ENCODE data around the gene NDFIP2. TPM values are rescaled to one million over a fixed set of nuclear protein-coding genes. Genes with fewer than 3 reads are reported as not detected.
"Not testable (repeated sequence)": the region's sequence is repeated elsewhere in the genome, so short reads cannot be mapped to it uniquely, and the experiment has no call there.

The NDFIP2 gene
- total RNA-seq, 1 donor from 2014 or later = 22.7 TPM

DNA sequence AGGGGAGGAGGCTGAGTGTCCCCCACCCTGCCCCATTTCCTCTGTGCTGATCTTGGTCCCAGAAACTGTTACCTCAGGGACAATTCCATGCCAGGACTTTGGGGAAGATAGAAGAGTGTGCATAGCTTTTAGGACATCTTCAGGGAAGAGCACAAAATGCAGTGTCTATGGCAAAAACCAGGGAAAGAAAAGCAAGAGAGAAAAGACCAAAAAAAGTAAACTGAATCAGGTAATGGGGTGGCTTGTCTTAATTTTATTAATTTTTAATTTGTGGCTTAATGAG lies 109.4 kb downstream of the NDFIP2 start:
- no peak for DNase-seq (ENCODE audit: low read depth, low spot score)
- no peak overlapping the region for H3K27ac Mint-ChIP-seq (ENCODE audit: unreplicated experiment)

DNA sequence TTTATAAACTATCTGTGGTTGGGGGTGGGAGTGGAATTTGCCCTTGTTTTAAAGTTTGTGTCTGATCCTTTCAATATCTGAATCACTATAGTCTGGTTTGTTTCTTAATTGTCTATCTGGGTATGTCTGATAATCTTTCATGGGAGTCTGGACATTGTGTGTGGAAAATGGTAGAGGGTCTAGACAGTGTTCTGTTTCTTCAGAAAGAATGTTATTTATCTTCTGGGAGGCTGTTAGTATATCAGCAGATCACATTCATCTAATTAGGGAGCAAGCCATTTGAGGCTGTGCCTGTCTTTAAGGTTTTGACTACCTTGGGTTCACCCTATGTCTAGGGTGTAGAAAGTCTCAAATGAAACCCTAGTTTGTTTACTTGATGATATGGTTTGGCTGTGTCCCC lies 110.5 kb downstream of the NDFIP2 start:
- H3K36me3 Mint-ChIP-seq (ENCODE audit: low read depth) = peaks cover 11% of the 10 kb centered on the region

More for the DNA sequence above, 109.4 kb downstream of the NDFIP2 start:
- no peak overlapping the region for H3K4me3 Mint-ChIP-seq
- peaks cover 11% of the 10 kb centered on the region for H3K36me3 Mint-ChIP-seq (ENCODE audit: low read depth)
- peaks cover 16% of the 10 kb centered on the region for H3K9me3 Mint-ChIP-seq
- no peaks in the 10 kb centered on the region for H3K27me3 Mint-ChIP-seq (ENCODE audit: low read depth)
- TF ChIP-seq, protein P1, sequence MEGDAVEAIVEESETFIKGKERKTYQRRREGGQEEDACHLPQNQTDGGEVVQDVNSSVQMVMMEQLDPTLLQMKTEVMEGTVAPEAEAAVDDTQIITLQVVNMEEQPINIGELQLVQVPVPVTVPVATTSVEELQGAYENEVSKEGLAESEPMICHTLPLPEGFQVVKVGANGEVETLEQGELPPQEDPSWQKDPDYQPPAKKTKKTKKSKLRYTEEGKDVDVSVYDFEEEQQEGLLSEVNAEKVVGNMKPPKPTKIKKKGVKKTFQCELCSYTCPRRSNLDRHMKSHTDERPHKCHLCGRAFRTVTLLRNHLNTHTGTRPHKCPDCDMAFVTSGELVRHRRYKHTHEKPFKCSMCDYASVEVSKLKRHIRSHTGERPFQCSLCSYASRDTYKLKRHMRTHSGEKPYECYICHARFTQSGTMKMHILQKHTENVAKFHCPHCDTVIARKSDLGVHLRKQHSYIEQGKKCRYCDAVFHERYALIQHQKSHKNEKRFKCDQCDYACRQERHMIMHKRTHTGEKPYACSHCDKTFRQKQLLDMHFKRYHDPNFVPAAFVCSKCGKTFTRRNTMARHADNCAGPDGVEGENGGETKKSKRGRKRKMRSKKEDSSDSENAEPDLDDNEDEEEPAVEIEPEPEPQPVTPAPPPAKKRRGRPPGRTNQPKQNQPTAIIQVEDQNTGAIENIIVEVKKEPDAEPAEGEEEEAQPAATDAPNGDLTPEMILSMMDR (conservative IDR thresholded peaks at IDR 0.05) = no peak
- peaks cover 9% of the 10 kb centered on the region for H3K4me1 Mint-ChIP-seq

DNA sequence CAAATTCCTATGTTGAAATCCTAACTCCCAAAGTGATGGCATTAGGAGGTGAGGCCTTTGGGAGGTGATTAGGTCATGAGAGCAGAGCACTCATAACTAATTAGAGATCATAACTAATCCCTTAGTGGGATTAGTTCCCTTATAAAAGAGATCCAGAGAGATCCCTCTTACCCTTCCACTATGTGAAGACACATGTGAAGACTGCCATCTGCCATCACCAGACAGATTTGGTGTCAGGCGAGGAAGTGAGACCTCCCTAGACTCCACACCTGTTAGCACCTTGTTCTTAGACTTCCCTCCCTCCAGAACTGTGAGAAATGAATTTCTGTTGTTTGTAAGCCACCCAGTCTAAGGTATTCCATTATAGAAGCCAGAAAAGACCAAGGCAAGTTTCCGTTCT lies 112.2 kb downstream of the NDFIP2 start:
- Mint-ChIP-seq H3K4me3 (no peak overlapping the region), H3K4me1 (peaks cover 16% of the 10 kb centered on the region), H3K9me3 (peaks cover 12% of the 10 kb centered on the region), H3K27ac (ENCODE audit: unreplicated experiment) (no peak overlapping the region), H3K27me3 (ENCODE audit: low read depth) (no peaks in the 10 kb centered on the region), H3K36me3 (ENCODE audit: low read depth) (peaks cover 9% of the 10 kb centered on the region)
- TF ChIP-seq, protein P1 (conservative IDR thresholded peaks at IDR 0.05) = no peak
- no peak for DNase-seq (ENCODE audit: low read depth, low spot score)

More for the DNA sequence above, 110.5 kb downstream of the NDFIP2 start:
- no peak overlapping the region for H3K4me3 Mint-ChIP-seq
- TF ChIP-seq, protein P1 (conservative IDR thresholded peaks at IDR 0.05) = no peak
- peaks cover 13% of the 10 kb centered on the region for H3K9me3 Mint-ChIP-seq
- no peak overlapping the region for H3K27ac Mint-ChIP-seq (ENCODE audit: unreplicated experiment)
- H3K27me3 Mint-ChIP-seq (ENCODE audit: low read depth) = no peaks in the 10 kb centered on the region
- peaks cover 16% of the 10 kb centered on the region for H3K4me1 Mint-ChIP-seq
- DNase-seq (ENCODE audit: low read depth, low spot score) = no peak

DNA sequence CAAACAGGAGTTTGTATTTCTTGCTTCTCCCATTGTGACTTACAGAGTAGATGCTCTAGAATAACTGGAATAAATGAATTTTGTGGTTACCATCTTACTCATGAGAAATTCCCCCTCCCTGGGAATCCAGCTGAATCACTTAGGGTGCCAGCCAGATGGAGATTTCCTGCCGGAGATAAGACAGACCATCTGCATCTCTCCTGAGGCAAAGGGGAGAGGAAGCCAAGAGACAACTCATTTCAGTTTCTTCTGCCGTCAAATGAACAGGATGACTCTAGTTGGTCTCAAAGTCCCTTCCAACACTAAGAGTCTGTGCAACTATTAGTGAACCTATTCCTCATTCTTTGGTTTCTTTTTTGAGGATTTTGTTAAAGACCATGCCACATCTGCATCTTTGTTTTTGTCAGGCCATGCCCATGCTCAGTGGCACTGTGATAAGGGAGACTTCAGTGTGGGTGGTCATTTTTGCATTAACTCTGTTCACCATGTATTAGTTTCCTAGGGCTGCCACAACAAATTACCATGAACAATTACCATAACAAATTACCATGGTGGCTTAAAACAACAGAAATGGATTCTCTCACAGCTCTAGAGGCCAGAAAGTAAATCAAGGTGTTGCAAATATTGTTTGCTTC lies 112.8 kb downstream of the NDFIP2 start:
- Mint-ChIP-seq H3K27me3 (ENCODE audit: low read depth) (no peaks in the 10 kb centered on the region), H3K4me3 (no peak overlapping the region), H3K27ac (ENCODE audit: unreplicated experiment) (no peak overlapping the region), H3K36me3 (ENCODE audit: low read depth) (peaks cover 5% of the 10 kb centered on the region), H3K9me3 (peaks cover 8% of the 10 kb centered on the region), H3K4me1 (peaks cover 16% of the 10 kb centered on the region)
- DNase-seq (ENCODE audit: low read depth, low spot score) = no peak
- TF ChIP-seq, protein P1 (conservative IDR thresholded peaks at IDR 0.05) = no peak

DNA sequence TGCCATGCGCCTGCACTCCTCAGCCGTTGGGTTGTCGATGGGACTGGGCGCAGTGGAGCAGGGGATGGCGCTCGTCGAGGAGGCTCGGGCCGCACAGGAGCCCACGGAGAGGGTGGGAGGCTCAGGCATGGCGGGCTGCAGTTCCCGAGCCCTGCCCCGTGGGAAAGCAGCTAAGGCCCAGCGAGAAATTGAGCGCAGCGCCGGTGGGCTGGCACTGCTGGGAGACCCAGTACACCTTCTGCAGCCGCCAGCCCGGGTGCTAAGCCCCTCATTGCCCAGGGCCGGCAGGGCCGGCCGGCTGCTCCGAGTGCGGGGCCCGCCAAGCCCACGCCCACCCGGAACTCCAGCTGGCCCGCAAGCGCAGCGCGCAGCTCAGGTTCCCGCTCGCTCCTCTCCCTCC lies 119.2 kb downstream of the NDFIP2 start:
- DNase-seq (ENCODE audit: low read depth, low spot score); H3K9me3 Mint-ChIP-seq; H3K4me3 Mint-ChIP-seq; H3K4me1 Mint-ChIP-seq; H3K27me3 Mint-ChIP-seq (ENCODE audit: low read depth); H3K27ac Mint-ChIP-seq (ENCODE audit: unreplicated experiment); H3K36me3 Mint-ChIP-seq (ENCODE audit: low read depth): not testable (repeated sequence)

DNA sequence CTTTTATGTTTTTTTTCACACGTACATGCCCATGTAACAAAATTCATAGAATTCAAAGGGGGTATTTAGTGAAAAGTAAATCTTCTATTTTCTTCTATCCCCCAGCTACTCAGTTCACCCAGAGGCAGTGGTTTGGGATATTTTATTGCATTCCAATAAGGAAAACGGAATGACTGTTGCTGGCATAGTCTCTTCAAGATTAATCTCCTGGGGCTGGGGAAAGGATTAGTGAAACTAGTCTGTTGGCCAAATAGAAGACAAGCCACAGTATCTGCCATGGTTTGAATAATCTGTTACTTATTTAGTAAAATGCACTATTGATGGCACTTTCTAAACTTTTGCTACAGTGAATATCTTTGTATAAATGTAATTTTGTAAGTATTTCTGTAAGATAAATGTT lies 122.0 kb downstream of the NDFIP2 start:
- Mint-ChIP-seq H3K27ac (ENCODE audit: unreplicated experiment) (no peak overlapping the region), H3K36me3 (ENCODE audit: low read depth) (peaks cover 1% of the 10 kb centered on the region), H3K4me1 (no peaks in the 10 kb centered on the region), H3K4me3 (no peak overlapping the region), H3K27me3 (ENCODE audit: low read depth) (no peaks in the 10 kb centered on the region), H3K9me3 (peaks cover 14% of the 10 kb centered on the region)
- TF ChIP-seq, protein P1 (conservative IDR thresholded peaks at IDR 0.05) = no peak
- no peak for DNase-seq (ENCODE audit: low read depth, low spot score)

Measured in neural crest cell (in vitro differentiated cells).